Psoas muscle (tissue), 8 donors: ENCODE results near the gene APBB1IP. TPM values are rescaled to one million over a fixed set of nuclear protein-coding genes. Genes with fewer than 3 reads are reported as not detected.
A peak's percentile ranks its signal among the peaks of the same experiment; 100 is the strongest.

Experiments
- ATAC-seq, 4 donors: fragments of 200-7000 bp; cut with Tn5 transposase; one replicate each; pipeline ENCODE4 v1.9.1; 2020; ENCODE audit warnings: moderate library complexity in 3 of 4, mild to moderate bottlenecking in 2 of 4
- DNase-seq, 2 donors: peaks; one replicate each; pipeline ENCODE4 v3.0.0-alpha.2; 2020
- H3K27ac ChIP-seq: fragments of 200-600 bp; one replicate; pipeline ENCODE4 v1.8.0; 2022
- H3K27me3 ChIP-seq, 3 donors: fragments of 200-600 bp in 1 of 3; one replicate each; pipeline versions ENCODE4 v1.6.1 to v1.8.0; 2013 to 2022; ENCODE audit warnings: low read length in 2 of 3, mild to moderate bottlenecking in 2 of 3, moderate library complexity in 1 of 3; ENCODE audit not compliant: insufficient read depth in 3 of 3
- H3K36me3 ChIP-seq, 2 donors: fragments of 200-600 bp in 1 of 2; one replicate each; pipeline versions ENCODE4 v1.6.1 to v1.8.0; 2013 to 2022; ENCODE audit warnings: low read depth in 1 of 2, mild to moderate bottlenecking in 1 of 2, moderate library complexity in 1 of 2; ENCODE audit not compliant: insufficient read depth in 1 of 2
- H3K4me1 ChIP-seq: fragments of 200-600 bp; one replicate; pipeline ENCODE4 v1.8.0; 2022
- H3K4me3 ChIP-seq: fragments of 200-600 bp; one replicate; pipeline ENCODE4 v1.8.0; 2022; ENCODE audit warnings: mild to moderate bottlenecking
- H3K9me3 ChIP-seq: fragments of 200-600 bp; one replicate; pipeline ENCODE4 v1.8.0; 2022
- CTCF ChIP-seq: fragments of 200-600 bp; IDR thresholded peaks from one replicate; pipeline ENCODE4 v1.8.0; 2022; ENCODE audit warnings: antibody characterized with exemption
- WGBS, 3 donors: extraction: QIAGEN DNeasy Blood & Tissue Kit; methylation state at CpG; one replicate each; pipeline versions ENCODE4 v1.1.6 to v1.1.7; 2013; 5-methylcytosine and 5-hydroxymethylcytosine counted together
- intact Hi-C, 2 donors: fragments of 100-400 bp; cut with DNase I; formaldehyde crosslinking; loops; one replicate each; pipeline versions ENCODE4 v1.11.0 to v1.14.2; 2022
- polyA plus RNA-seq, 3 donors: library from polyadenylated mRNA; stranded (reverse); fragments of 200-250 nt; gene quantifications; one replicate each; pipeline ENCODE4 v1.2.3, GENCODE V29; 2013
- total RNA-seq, 4 donors: library from RNA; stranded (reverse); fragmentation: NEBNext Ultra II Directional in 2 of 4; extraction: Animal tissue kit (Norgen Biotek cat#: 25700) in 2 of 4; gene quantifications; one replicate each; pipeline versions ENCODE4 v1.2.1 to v1.2.4, GENCODE V29; 2021 to 2023
- donor health status: healthy with polysubstance abuse.
- donor health status: DM: no; HTN: no; CAD: no; lungs with moderate emphysema.
- donor health status: Bipolar disorder and iron deficiency.
- donor health status: healthy.
- donor health status: DM: yes; HTN: yes; CAD: no.
- donor health status: DM: no; HTN: no; CAD: no.
- donor health status: DM: no; HTN: no; CAD: no.
- donor health status: DM: yes; HTN: yes; CAD: no.

APBB1IP gene
- total and polyA plus RNA-seq, 7 donors, result 0.25 to 2.8 (median 0.86) TPM

GRCh38 chr10:26556748-26557640, 118.9 kb downstream of the APBB1IP start:
- no peaks in the 10 kb centered on the region for H3K36me3 ChIP-seq
- ATAC-seq (no peak), DNase-seq (no peak)
- peak; percentile 46 for TF ChIP-seq CTCF
- no peak overlapping the region for H3K27ac ChIP-seq
- intact Hi-C loops, result loop anchor here in 1 of 2 donors (10.0 kb wide), 1 partner anchor 832 kb away; no protein-coding TSS in a partner anchor
- no peak overlapping the region for H3K4me3 ChIP-seq
- no peaks in the 10 kb centered on the region for H3K9me3 ChIP-seq
- H3K4me1 ChIP-seq, result no peaks in the 10 kb centered on the region
- no peaks in the 10 kb centered on the region for H3K27me3 ChIP-seq
- 14 to 20% (median 18%) methylated on average over 9 of the region's 9 CpGs for WGBS, 3 donors

- H3K27me3 ChIP-seq, result no peaks in the 10 kb centered on the region
- 29 to 58% (median 41%) methylated on average over 5 of the region's 5 CpGs for WGBS, 3 donors
- H3K27ac ChIP-seq, result no peak overlapping the region
- no peak for TF ChIP-seq CTCF
- H3K36me3 ChIP-seq, result no peaks in the 10 kb centered on the region
- H3K4me3 ChIP-seq, result no peak overlapping the region
- DNase-seq, result no peak
- no peaks in the 10 kb centered on the region for H3K4me1 ChIP-seq
- intact Hi-C loops, result loop anchor here in 1 of 2 donors (10.0 kb wide), 1 partner anchor 833 kb away; no protein-coding TSS in a partner anchor
- H3K9me3 ChIP-seq, result no peaks in the 10 kb centered on the region
- no peak for ATAC-seq
These were observed 119.5 kb downstream of the APBB1IP start for GRCh38 chr10:26557641-26558014.

GRCh38 chr10:26566525-26567350, 128.6 kb downstream of the APBB1IP start:
- Histone ChIP-seq H3K27ac (no peak overlapping the region), H3K27me3 (peaks cover 0 to 26% (median 4%) of the 10 kb centered on the region in 3 donors), H3K4me3 (peak overlapping the region; percentile 49), H3K9me3 (no peaks in the 10 kb centered on the region), H3K4me1 (no peaks in the 10 kb centered on the region), H3K36me3 (no peaks in the 10 kb centered on the region)
- no peak for ATAC-seq
- intact Hi-C loops, result no loop called here
- TF ChIP-seq CTCF, result no peak
- WGBS, 3 donors, result 11 to 16% (median 14%) methylated on average over 38 to 64 of the region's 64 CpGs
- no peak for DNase-seq

GRCh38 chr10:26567351-26567721, 129.2 kb downstream of the APBB1IP start:
- Histone ChIP-seq H3K27me3 (peaks cover 0 to 26% (median 4%) of the 10 kb centered on the region in 3 donors), H3K36me3 (no peaks in the 10 kb centered on the region), H3K4me1 (no peaks in the 10 kb centered on the region), H3K9me3 (no peaks in the 10 kb centered on the region), H3K27ac (no peak overlapping the region), H3K4me3 (peak overlapping the region; percentile 49)
- no peak for DNase-seq
- no peak for TF ChIP-seq CTCF
- intact Hi-C loops, result no loop called here
- 6 to 18% (median 11%) methylated on average over 7 to 10 of the region's 10 CpGs for WGBS, 3 donors
- ATAC-seq, result no peak
